Measurements from ENCODE around the gene PCDHGC3. TPM values are rescaled to one million over a fixed set of nuclear protein-coding genes. Genes with fewer than 3 reads are reported as not detected.

PCDHGC3 gene
- total RNA-seq, 2 experiments from 2014 or later, result not detected

GRCh38 chr5:141488591-141489561, 13.1 kb downstream of the PCDHGC3 start, which contains the start of gene PCDHGC5:
Gene PCDHGC5 (plus strand): TSS chr5:141489081. CDS start chr5:141489241, 160 bp downstream.
- CTCF ChIA-PET, result interaction anchor here (1.2 kb wide), 1 partner anchor 23 kb away, joined by 4 read pairs; no protein-coding TSS in a partner anchor
- Mint-ChIP-seq H3K27me3 (peaks cover 85% of the 10 kb centered on the region), H3K36me3 (peaks cover 2% of the 10 kb centered on the region), H3K27ac (no peak within 1 kb of the TSS), H3K4me3 (no peak within 1 kb of the TSS), H3K9me3 (ENCODE audit: low read depth) (no peaks in the 10 kb centered on the region), H3K4me1 (peaks cover 3% of the 10 kb centered on the region)
- ATAC-seq, result no peak
- no peak for DNase-seq

GRCh38 chr5:141489841-141490240, 14.1 kb downstream of the PCDHGC3 start:
- Mint-ChIP-seq H3K36me3 (peaks cover 2% of the 10 kb centered on the region), H3K27ac (no peak overlapping the region), H3K4me3 (no peak overlapping the region), H3K9me3 (ENCODE audit: low read depth) (no peaks in the 10 kb centered on the region), H3K4me1 (peaks cover 3% of the 10 kb centered on the region), H3K27me3 (peaks cover 85% of the 10 kb centered on the region)
- DNase-seq (no peak), ATAC-seq (no peak)
- CTCF ChIA-PET, result no interaction called here

GRCh38 chr5:141490271-141490670, 14.5 kb downstream of the PCDHGC3 start:
- H3K27ac Mint-ChIP-seq, result no peak overlapping the region
- H3K27me3 Mint-ChIP-seq, result peaks cover 85% of the 10 kb centered on the region
- CTCF ChIA-PET, result no interaction called here
- DNase-seq (no peak), ATAC-seq (no peak)
- peaks cover 3% of the 10 kb centered on the region for H3K4me1 Mint-ChIP-seq
- H3K4me3 Mint-ChIP-seq, result no peak overlapping the region
- H3K9me3 Mint-ChIP-seq (ENCODE audit: low read depth), result no peaks in the 10 kb centered on the region
- H3K36me3 Mint-ChIP-seq, result peaks cover 2% of the 10 kb centered on the region

GRCh38 chr5:141490771-141491170, 15.0 kb downstream of the PCDHGC3 start:
- ATAC-seq, result no peak

GRCh38 chr5:141491323-141492167, 15.8 kb downstream of the PCDHGC3 start:
- no peaks in the 10 kb centered on the region for H3K9me3 Mint-ChIP-seq (ENCODE audit: low read depth)
- no peak overlapping the region for H3K27ac Mint-ChIP-seq
- CTCF ChIA-PET, result no interaction called here
- ATAC-seq (no peak), DNase-seq (no peak)
- peaks cover 85% of the 10 kb centered on the region for H3K27me3 Mint-ChIP-seq
- no peak overlapping the region for H3K4me3 Mint-ChIP-seq
- H3K36me3 Mint-ChIP-seq, result peaks cover 2% of the 10 kb centered on the region
- peaks cover 3% of the 10 kb centered on the region for H3K4me1 Mint-ChIP-seq

More at GRCh38 chr5:141490771-141491170, 15.0 kb downstream of the PCDHGC3 start:
- Mint-ChIP-seq H3K4me3 (no peak overlapping the region), H3K4me1 (peaks cover 3% of the 10 kb centered on the region), H3K9me3 (ENCODE audit: low read depth) (no peaks in the 10 kb centered on the region), H3K27ac (no peak overlapping the region), H3K36me3 (peaks cover 2% of the 10 kb centered on the region), H3K27me3 (peaks cover 85% of the 10 kb centered on the region)
- CTCF ChIA-PET, result no interaction called here
- DNase-seq, result no peak

- Mint-ChIP-seq H3K9me3 (ENCODE audit: low read depth) (no peaks in the 10 kb centered on the region), H3K4me1 (peaks cover 3% of the 10 kb centered on the region), H3K27me3 (peaks cover 81% of the 10 kb centered on the region), H3K36me3 (peaks cover 2% of the 10 kb centered on the region), H3K4me3 (no peak overlapping the region), H3K27ac (no peak overlapping the region)
- no peak for ATAC-seq
- CTCF ChIA-PET, result interaction anchor here (0.7 to 1.6 kb wide), 3 partner anchors 17 to 21 kb away, joined by 3 to 4 read pairs (median 3); partner anchors contain the start of gene PCDHGC3
- DNase-seq, result no peak
These were observed 16.6 kb downstream of the PCDHGC3 start for GRCh38 chr5:141492168-141492885.

GRCh38 chr5:141493500-141494422, 18.0 kb downstream of the PCDHGC3 start:
- ATAC-seq, result no peak
- peaks cover 80% of the 10 kb centered on the region for H3K27me3 Mint-ChIP-seq
- H3K36me3 Mint-ChIP-seq, result peaks cover 2% of the 10 kb centered on the region
- H3K27ac Mint-ChIP-seq, result no peak overlapping the region
- no peaks in the 10 kb centered on the region for H3K9me3 Mint-ChIP-seq (ENCODE audit: low read depth)
- H3K4me1 Mint-ChIP-seq, result peaks cover 3% of the 10 kb centered on the region
- CTCF ChIA-PET, result interaction anchor here (1.2 to 1.6 kb wide), 3 partner anchors 16 to 73 kb away, joined by 3 to 4 read pairs (median 4); partner anchors contain the start of genes PCDHGA11 and PCDHGC3
- no peak for DNase-seq
- no peak overlapping the region for H3K4me3 Mint-ChIP-seq

- peaks cover 77% of the 10 kb centered on the region for H3K27me3 Mint-ChIP-seq
These were observed 19.1 kb downstream of the PCDHGC3 start for GRCh38 chr5:141494761-141495452.

GRCh38 chr5:141495453-141495811, 19.7 kb downstream of the PCDHGC3 start:
- no peak for DNase-seq
- H3K27me3 Mint-ChIP-seq, result peaks cover 71% of the 10 kb centered on the region
- H3K4me1 Mint-ChIP-seq, result peaks cover 3% of the 10 kb centered on the region
- no peak overlapping the region for H3K27ac Mint-ChIP-seq
- CTCF ChIA-PET, result no interaction called here
- no peaks in the 10 kb centered on the region for H3K9me3 Mint-ChIP-seq (ENCODE audit: low read depth)
- H3K4me3 Mint-ChIP-seq, result no peak overlapping the region
- ATAC-seq, result no peak
- peaks cover 2% of the 10 kb centered on the region for H3K36me3 Mint-ChIP-seq

More at GRCh38 chr5:141494761-141495452, 19.1 kb downstream of the PCDHGC3 start:
- Mint-ChIP-seq H3K4me1 (peaks cover 3% of the 10 kb centered on the region), H3K27ac (no peak overlapping the region), H3K4me3 (no peak overlapping the region), H3K36me3 (peaks cover 2% of the 10 kb centered on the region), H3K9me3 (ENCODE audit: low read depth) (no peaks in the 10 kb centered on the region)
- DNase-seq (no peak), ATAC-seq (no peak)
- CTCF ChIA-PET, result interaction anchor here (1.5 kb wide), 1 partner anchor 74 kb away, joined by 4 read pairs; the partner anchor contains the start of gene PCDHGA11

GRCh38 chr5:141496038-141496437, 20.3 kb downstream of the PCDHGC3 start:
- no peak overlapping the region for H3K27ac Mint-ChIP-seq
- H3K36me3 Mint-ChIP-seq, result peaks cover 2% of the 10 kb centered on the region
- DNase-seq (no peak), ATAC-seq (no peak)
- H3K4me3 Mint-ChIP-seq, result no peak overlapping the region
- H3K4me1 Mint-ChIP-seq, result peaks cover 3% of the 10 kb centered on the region
- no peaks in the 10 kb centered on the region for H3K9me3 Mint-ChIP-seq (ENCODE audit: low read depth)
- peaks cover 65% of the 10 kb centered on the region for H3K27me3 Mint-ChIP-seq
- CTCF ChIA-PET, result interaction anchor here (1.2 kb wide), 2 partner anchors 17 to 89 kb away, joined by 3 read pairs; no protein-coding TSS in a partner anchor

GRCh38 chr5:141501761-141502160, 26.0 kb downstream of the PCDHGC3 start:
- DNase-seq (no peak), ATAC-seq (no peak)
- Mint-ChIP-seq H3K36me3 (no peaks in the 10 kb centered on the region), H3K9me3 (ENCODE audit: low read depth) (no peaks in the 10 kb centered on the region), H3K27me3 (peaks cover 10% of the 10 kb centered on the region), H3K4me1 (no peaks in the 10 kb centered on the region), H3K4me3 (no peak overlapping the region), H3K27ac (no peak overlapping the region)
- CTCF ChIA-PET, result interaction anchor here (1.0 to 1.4 kb wide), 2 partner anchors 11 to 23 kb away, joined by 4 to 7 read pairs; no protein-coding TSS in a partner anchor

All from activated CD8-positive, alpha-beta memory T cell treated with anti-CD3 and anti-CD28 coated beads, Interleukin-2, amount 10 ng/mL, durations not matched to agents 7 days and 5 days (primary cell).